ENCODE measurements around the gene CSNK2A1.

CSNK2A1 gene

GRCh38 chr20:573414-574296 is 30.1 kb upstream of the CSNK2A1 start:
- Histone ChIP-seq H3K27ac (ENCODE audit: poor library complexity, severe bottlenecking) (no peak overlapping the region), H3K36me3 (ENCODE audit: low read depth) (no peaks in the 10 kb centered on the region), H3K4me1 (ENCODE audit: insufficient read depth, poor library complexity, severe bottlenecking) (no peaks in the 10 kb centered on the region), H3K27me3 (ENCODE audit: insufficient read depth, poor library complexity, severe bottlenecking) (peaks cover 35% of the 10 kb centered on the region), H3K4me3 (ENCODE audit: severe bottlenecking) (no peak overlapping the region), H3K9me3 (ENCODE audit: severe bottlenecking) (no peaks in the 10 kb centered on the region)
- TF ChIP-seq CTCF (IDR thresholded peaks at IDR 0.05; ENCODE audit: poor library complexity, severe bottlenecking): no peak
- DNase-seq (ENCODE audit: low spot score): no peak
- no peak for ATAC-seq (ENCODE audit: low read depth)

GRCh38 chr20:572727-573126 is 29.1 kb upstream of the CSNK2A1 start:
- no peaks in the 10 kb centered on the region for H3K9me3 ChIP-seq (ENCODE audit: severe bottlenecking)
- no peak overlapping the region for H3K4me3 ChIP-seq (ENCODE audit: severe bottlenecking)
- H3K4me1 ChIP-seq (ENCODE audit: insufficient read depth, poor library complexity, severe bottlenecking): no peaks in the 10 kb centered on the region
- H3K27me3 ChIP-seq (ENCODE audit: insufficient read depth, poor library complexity, severe bottlenecking): peaks cover 32% of the 10 kb centered on the region
- no peak for DNase-seq (ENCODE audit: low spot score)
- TF ChIP-seq CTCF (IDR thresholded peaks at IDR 0.05; ENCODE audit: poor library complexity, severe bottlenecking): no peak
- H3K36me3 ChIP-seq (ENCODE audit: low read depth): no peaks in the 10 kb centered on the region
- ATAC-seq (ENCODE audit: low read depth): no peak
- no peak overlapping the region for H3K27ac ChIP-seq (ENCODE audit: poor library complexity, severe bottlenecking)

GRCh38 chr20:571754-572441 is 28.3 kb upstream of the CSNK2A1 start:
- DNase-seq (ENCODE audit: low spot score) (no peak), ATAC-seq (ENCODE audit: low read depth) (peak; percentile 49)
- Histone ChIP-seq H3K4me1 (ENCODE audit: insufficient read depth, poor library complexity, severe bottlenecking) (no peaks in the 10 kb centered on the region), H3K27me3 (ENCODE audit: insufficient read depth, poor library complexity, severe bottlenecking) (peaks cover 32% of the 10 kb centered on the region), H3K27ac (ENCODE audit: poor library complexity, severe bottlenecking) (no peak overlapping the region), H3K9me3 (ENCODE audit: severe bottlenecking) (no peaks in the 10 kb centered on the region), H3K4me3 (ENCODE audit: severe bottlenecking) (no peak overlapping the region), H3K36me3 (ENCODE audit: low read depth) (no peaks in the 10 kb centered on the region)
- no peak for TF ChIP-seq CTCF (IDR thresholded peaks at IDR 0.05; ENCODE audit: poor library complexity, severe bottlenecking)

GRCh38 chr20:568673-569415 is 25.3 kb upstream of the CSNK2A1 start:
- Histone ChIP-seq H3K27me3 (ENCODE audit: insufficient read depth, poor library complexity, severe bottlenecking) (peaks cover 32% of the 10 kb centered on the region), H3K9me3 (ENCODE audit: severe bottlenecking) (no peaks in the 10 kb centered on the region), H3K4me3 (ENCODE audit: severe bottlenecking) (no peak overlapping the region), H3K27ac (ENCODE audit: poor library complexity, severe bottlenecking) (no peak overlapping the region), H3K4me1 (ENCODE audit: insufficient read depth, poor library complexity, severe bottlenecking) (no peaks in the 10 kb centered on the region), H3K36me3 (ENCODE audit: low read depth) (no peaks in the 10 kb centered on the region)
- no peak for DNase-seq (ENCODE audit: low spot score)
- no peak for TF ChIP-seq CTCF (IDR thresholded peaks at IDR 0.05; ENCODE audit: poor library complexity, severe bottlenecking)
- no peak for ATAC-seq (ENCODE audit: low read depth)
